Uterus (tissue), 2 donors: ENCODE data around the gene IL4R.

Source experiments
- POLR2A ChIP-seq, 2 donors: fragments of 450-650 bp; IDR thresholded peaks; one replicate each; pipeline ENCODE4 v1.6.1; 2016; ENCODE audit warnings: antibody characterized with exemption in 2 of 2, mild to moderate bottlenecking in 1 of 2, moderate library complexity in 1 of 2
- TF ChIP-seq, protein P1 (sequence below), 4 experiments: fragments of 200-600 bp in 2 of 4; fragments of 450-650 bp in 2 of 4; sonication (generic) in 2 of 4; IDR thresholded peaks; one replicate each; pipeline ENCODE4 v1.5.1; 2016 to 2019; ENCODE audit warnings: antibody characterized with exemption in 4 of 4, mild to moderate bottlenecking in 2 of 4, moderate library complexity in 1 of 4

GRCh38 chr16:27273330-27273669 lies 40.5 kb upstream of the IL4R start:
- TF ChIP-seq POLR2A (IDR thresholded peaks at IDR 0.05), result no peak
- TF ChIP-seq, protein P1, sequence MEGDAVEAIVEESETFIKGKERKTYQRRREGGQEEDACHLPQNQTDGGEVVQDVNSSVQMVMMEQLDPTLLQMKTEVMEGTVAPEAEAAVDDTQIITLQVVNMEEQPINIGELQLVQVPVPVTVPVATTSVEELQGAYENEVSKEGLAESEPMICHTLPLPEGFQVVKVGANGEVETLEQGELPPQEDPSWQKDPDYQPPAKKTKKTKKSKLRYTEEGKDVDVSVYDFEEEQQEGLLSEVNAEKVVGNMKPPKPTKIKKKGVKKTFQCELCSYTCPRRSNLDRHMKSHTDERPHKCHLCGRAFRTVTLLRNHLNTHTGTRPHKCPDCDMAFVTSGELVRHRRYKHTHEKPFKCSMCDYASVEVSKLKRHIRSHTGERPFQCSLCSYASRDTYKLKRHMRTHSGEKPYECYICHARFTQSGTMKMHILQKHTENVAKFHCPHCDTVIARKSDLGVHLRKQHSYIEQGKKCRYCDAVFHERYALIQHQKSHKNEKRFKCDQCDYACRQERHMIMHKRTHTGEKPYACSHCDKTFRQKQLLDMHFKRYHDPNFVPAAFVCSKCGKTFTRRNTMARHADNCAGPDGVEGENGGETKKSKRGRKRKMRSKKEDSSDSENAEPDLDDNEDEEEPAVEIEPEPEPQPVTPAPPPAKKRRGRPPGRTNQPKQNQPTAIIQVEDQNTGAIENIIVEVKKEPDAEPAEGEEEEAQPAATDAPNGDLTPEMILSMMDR (IDR thresholded peaks at IDR 0.05), result no peak
